ENCODE measurements around the gene KDM4D. TPM values are rescaled to one million over a fixed set of nuclear protein-coding genes. Genes with fewer than 3 reads are reported as not detected.
"Not testable (repeated sequence)": the region's sequence is repeated elsewhere in the genome, so short reads cannot be mapped to it uniquely, and the experiment has no call there.

Gene KDM4D
- total RNA-seq, 1 donor from 2014 or later: 1.1 TPM

DNA sequence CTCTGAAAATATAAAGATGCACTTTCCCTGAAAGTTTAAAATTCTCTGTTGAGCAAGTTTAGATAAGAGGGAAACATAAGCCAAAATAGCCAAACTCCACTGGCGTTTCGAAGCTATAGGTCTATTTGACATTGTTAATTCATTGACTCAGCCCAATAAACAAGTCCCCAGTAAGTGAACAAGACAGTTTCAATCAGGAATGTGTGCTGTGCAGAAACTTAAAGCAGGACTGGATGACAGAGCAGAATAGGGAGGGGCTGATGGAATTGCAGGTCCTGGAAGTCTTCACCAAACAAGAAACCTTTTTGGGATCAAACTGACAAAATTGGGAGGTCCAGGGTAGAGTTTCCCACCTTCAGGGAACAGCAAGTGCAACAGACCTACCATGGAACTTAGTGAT lies 42.6 kb downstream of the KDM4D start:
- Mint-ChIP-seq H3K4me1 (ENCODE audit: low read depth) (no peaks in the 10 kb centered on the region), H3K9me3 (no peaks in the 10 kb centered on the region), H3K27me3 (ENCODE audit: insufficient read depth) (peaks cover 4% of the 10 kb centered on the region), H3K27ac (no peak overlapping the region), H3K36me3 (ENCODE audit: low read depth) (no peaks in the 10 kb centered on the region), H3K4me3 (no peak overlapping the region)
- DNase-seq (ENCODE audit: low spot score): no peak
- intact Hi-C loops (cut with micrococcal nuclease): no loop called here

DNA sequence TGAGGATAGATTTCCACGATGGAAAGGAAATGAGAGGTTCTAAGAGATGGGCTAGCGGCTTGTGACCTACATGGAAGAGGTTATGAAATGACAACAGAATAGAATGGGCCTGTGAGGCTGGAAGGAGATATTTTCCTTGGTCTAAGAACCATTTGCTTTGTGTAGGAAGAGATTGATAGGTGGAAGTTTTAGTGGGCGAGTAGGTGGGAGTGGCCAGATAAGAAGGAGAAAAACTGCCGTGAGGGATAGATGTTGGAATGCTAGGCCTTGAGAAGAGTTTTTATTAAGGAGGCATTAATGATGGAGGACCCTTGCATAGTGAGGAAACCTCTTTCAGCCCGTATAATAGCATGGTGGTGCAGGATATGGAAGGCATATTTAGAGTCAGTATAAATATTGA lies 48.0 kb downstream of the KDM4D start:
- H3K9me3 Mint-ChIP-seq; H3K4me3 Mint-ChIP-seq; H3K27me3 Mint-ChIP-seq (ENCODE audit: insufficient read depth); H3K4me1 Mint-ChIP-seq (ENCODE audit: low read depth); intact Hi-C loops (cut with micrococcal nuclease); H3K27ac Mint-ChIP-seq; DNase-seq (ENCODE audit: low spot score); H3K36me3 Mint-ChIP-seq (ENCODE audit: low read depth): not testable (repeated sequence)

DNA sequence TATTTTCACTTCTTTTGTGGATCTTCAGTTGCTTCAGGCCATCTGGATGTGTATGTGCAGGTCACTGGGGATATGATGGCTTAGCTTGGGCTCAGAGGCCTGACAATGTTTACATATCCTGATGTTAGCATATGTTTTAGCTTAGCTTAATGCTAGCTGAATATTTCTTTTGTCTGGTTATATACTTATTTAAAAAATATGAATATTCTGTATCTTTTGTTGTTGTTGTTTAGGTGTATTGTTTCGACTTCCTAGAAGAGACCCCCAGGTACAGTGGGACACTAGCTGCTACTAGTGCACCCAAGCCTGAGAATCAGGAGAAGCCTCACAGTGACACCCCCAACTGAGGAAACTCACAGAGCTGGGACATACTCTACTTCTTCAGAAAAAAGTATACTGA lies 51.4 kb downstream of the KDM4D start, which contains the start of gene KDM4E:
Gene KDM4E (plus strand): TSS at position 301 of the 400 bp plus-strand sequence. CDS start 300 bp downstream, outside the sequence.
- H3K36me3 Mint-ChIP-seq (ENCODE audit: low read depth): no peaks in the 10 kb centered on the region
- intact Hi-C loops (cut with micrococcal nuclease): no loop called here
- no peaks in the 10 kb centered on the region for H3K4me1 Mint-ChIP-seq (ENCODE audit: low read depth)
- no peak within 1 kb of the TSS for H3K27ac Mint-ChIP-seq
- H3K4me3 Mint-ChIP-seq: no peak within 1 kb of the TSS
- no peak for DNase-seq (ENCODE audit: low spot score)
- H3K27me3 Mint-ChIP-seq (ENCODE audit: insufficient read depth): no peaks in the 10 kb centered on the region
- no peaks in the 10 kb centered on the region for H3K9me3 Mint-ChIP-seq

DNA sequence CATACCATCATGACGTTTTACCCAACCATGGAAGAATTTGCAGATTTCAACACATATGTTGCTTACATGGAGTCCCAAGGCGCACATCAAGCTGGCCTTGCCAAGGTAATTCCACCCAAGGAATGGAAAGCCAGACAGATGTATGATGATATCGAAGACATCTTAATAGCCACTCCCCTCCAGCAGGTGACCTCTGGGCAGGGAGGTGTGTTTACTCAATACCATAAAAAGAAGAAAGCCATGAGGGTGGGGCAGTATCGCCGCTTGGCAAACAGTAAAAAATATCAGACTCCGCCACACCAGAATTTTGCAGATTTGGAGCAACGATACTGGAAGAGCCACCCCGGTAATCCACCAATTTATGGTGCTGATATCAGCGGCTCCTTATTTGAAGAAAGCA lies 52.1 kb downstream of the KDM4D start:
- H3K27me3 Mint-ChIP-seq (ENCODE audit: insufficient read depth); intact Hi-C loops (cut with micrococcal nuclease); H3K9me3 Mint-ChIP-seq; H3K27ac Mint-ChIP-seq; H3K36me3 Mint-ChIP-seq (ENCODE audit: low read depth); H3K4me3 Mint-ChIP-seq; H3K4me1 Mint-ChIP-seq (ENCODE audit: low read depth); DNase-seq (ENCODE audit: low spot score): not testable (repeated sequence)

DNA sequence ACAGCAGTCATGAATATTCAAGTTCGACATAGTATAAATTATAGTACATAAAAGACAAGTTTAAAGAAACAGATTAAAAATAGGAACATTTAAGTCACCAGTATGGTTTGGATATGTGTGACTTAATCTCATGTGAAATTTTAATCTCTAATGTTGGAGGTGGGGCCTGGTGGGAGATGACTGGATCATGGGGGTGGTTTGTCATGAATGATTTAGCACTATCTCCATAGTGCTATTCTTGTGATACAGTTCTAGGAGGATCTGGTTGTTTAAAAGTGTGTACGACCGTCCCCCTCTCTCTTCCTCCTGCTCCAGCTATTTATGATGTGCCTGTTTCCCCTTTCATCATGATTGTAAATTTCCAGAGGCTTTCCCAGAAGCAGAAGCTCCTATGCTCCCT lies 54.8 kb downstream of the KDM4D start:
- no peak for DNase-seq (ENCODE audit: low spot score)
- intact Hi-C loops (cut with micrococcal nuclease): no loop called here

DNA sequence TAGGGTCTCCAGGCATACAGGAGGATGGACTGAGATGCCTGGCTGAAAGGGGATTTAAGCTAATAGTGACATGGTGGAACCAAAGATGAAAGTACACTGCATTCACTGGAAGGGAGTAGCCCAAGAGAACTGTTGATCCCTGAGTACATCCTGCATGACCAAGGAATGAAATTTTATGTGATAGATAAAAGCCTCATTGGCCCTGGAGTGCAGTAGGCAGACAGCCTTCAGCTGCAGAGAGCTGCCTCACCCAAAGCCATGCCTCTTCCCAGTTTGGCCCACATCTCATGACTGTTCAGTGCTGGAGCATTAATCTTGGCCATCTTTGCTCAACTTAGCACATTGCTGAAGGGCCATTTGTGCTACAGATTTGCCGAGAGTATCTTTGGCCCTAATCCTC lies 59.5 kb downstream of the KDM4D start:
- H3K4me3 Mint-ChIP-seq: no peak overlapping the region
- H3K36me3 Mint-ChIP-seq (ENCODE audit: low read depth): no peaks in the 10 kb centered on the region
- DNase-seq (ENCODE audit: low spot score): no peak
- H3K27me3 Mint-ChIP-seq (ENCODE audit: insufficient read depth): peaks cover 12% of the 10 kb centered on the region
- H3K9me3 Mint-ChIP-seq: no peaks in the 10 kb centered on the region
- H3K4me1 Mint-ChIP-seq (ENCODE audit: low read depth): no peaks in the 10 kb centered on the region
- intact Hi-C loops (cut with micrococcal nuclease): no loop called here
- no peak overlapping the region for H3K27ac Mint-ChIP-seq

More for the DNA sequence above, 54.8 kb downstream of the KDM4D start:
- H3K36me3 Mint-ChIP-seq (ENCODE audit: low read depth): no peaks in the 10 kb centered on the region
- H3K4me1 Mint-ChIP-seq (ENCODE audit: low read depth): no peaks in the 10 kb centered on the region
- no peak overlapping the region for H3K4me3 Mint-ChIP-seq
- no peaks in the 10 kb centered on the region for H3K27me3 Mint-ChIP-seq (ENCODE audit: insufficient read depth)
- H3K9me3 Mint-ChIP-seq: no peaks in the 10 kb centered on the region
- no peak overlapping the region for H3K27ac Mint-ChIP-seq

DNA sequence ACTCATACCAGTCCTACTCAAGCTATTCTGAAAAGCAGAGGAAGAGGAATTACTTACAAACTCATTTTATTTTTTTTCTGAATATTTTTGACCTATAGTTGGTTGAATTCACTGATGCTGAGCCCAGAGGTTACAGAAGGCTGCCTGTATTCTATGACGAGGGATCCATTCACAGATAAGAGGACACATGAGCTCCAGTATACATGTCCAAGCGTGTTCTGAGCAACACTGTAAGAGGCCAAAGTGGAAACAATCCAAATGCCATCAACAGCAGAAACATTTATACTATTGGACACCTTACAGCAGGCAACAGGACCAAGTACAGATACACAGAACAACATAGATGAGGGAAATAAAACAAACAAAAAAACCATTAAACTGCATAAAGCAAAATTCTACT lies 61.8 kb downstream of the KDM4D start:
- intact Hi-C loops (cut with micrococcal nuclease): no loop called here
- H3K27ac Mint-ChIP-seq: no peak overlapping the region
- no peaks in the 10 kb centered on the region for H3K4me1 Mint-ChIP-seq (ENCODE audit: low read depth)
- no peak for DNase-seq (ENCODE audit: low spot score)
- H3K27me3 Mint-ChIP-seq (ENCODE audit: insufficient read depth): peaks cover 20% of the 10 kb centered on the region
- H3K9me3 Mint-ChIP-seq: no peaks in the 10 kb centered on the region
- peaks cover 2% of the 10 kb centered on the region for H3K36me3 Mint-ChIP-seq (ENCODE audit: low read depth)
- no peak overlapping the region for H3K4me3 Mint-ChIP-seq

DNA sequence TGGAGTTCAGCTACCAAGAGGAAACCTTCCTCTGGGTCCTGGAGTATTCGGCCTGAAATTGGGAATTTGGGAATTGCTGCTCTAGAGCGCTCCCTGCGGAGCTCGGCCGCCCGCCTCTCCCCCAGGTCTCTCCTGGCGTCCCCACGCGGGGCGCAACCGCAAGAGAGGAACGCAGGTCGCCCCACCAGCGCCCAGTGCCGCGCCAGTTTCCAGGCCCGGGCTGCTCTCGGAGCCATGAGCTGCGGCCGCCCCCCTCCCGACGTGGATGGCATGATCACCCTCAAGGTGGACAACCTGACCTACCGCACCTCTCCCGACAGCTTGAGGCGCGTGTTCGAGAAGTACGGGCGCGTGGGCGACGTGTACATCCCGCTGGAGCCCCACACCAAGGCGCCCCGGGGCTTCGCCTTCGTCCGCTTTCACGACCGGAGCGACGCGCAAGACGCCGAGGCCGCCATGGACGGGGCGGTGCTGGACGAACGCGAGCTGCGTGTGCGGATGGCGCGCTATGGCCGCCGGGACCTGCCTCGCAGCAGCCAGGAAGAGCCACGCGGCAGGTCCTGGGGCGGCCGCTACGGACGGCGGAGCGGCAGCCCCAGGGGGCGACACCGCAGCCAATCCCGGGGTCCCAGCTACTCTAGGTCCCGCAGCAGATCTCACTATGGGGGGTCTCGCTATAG lies 64.0 kb downstream of the KDM4D start:
- H3K4me1 Mint-ChIP-seq (ENCODE audit: low read depth); H3K36me3 Mint-ChIP-seq (ENCODE audit: low read depth); intact Hi-C loops (cut with micrococcal nuclease); H3K9me3 Mint-ChIP-seq; H3K27ac Mint-ChIP-seq; DNase-seq (ENCODE audit: low spot score); H3K4me3 Mint-ChIP-seq: not testable (repeated sequence)
- peaks cover 22% of the 10 kb centered on the region for H3K27me3 Mint-ChIP-seq (ENCODE audit: insufficient read depth)

DNA sequence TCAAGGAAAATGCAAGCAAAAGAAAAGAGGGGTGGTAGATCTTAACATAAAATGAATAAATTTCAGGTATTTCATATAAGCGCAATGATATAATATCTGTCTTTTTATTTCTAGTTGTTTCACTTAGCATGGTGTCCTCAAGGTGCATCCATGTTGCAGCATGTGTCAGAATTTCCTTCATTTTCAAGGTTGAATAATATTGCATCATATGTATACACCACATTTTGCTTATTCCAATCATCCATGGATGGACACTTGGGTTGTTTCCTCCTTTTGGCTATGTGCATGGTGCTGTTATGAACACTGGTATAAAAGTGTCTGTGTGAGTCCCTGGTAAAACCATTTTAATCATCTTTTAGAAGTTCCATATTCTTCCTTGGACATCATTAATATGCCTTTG lies 68.7 kb downstream of the KDM4D start:
- intact Hi-C loops (cut with micrococcal nuclease): no loop called here
- Mint-ChIP-seq H3K9me3 (no peaks in the 10 kb centered on the region), H3K4me1 (ENCODE audit: low read depth) (no peaks in the 10 kb centered on the region), H3K27me3 (ENCODE audit: insufficient read depth) (peaks cover 26% of the 10 kb centered on the region), H3K27ac (no peak overlapping the region), H3K4me3 (no peak overlapping the region), H3K36me3 (ENCODE audit: low read depth) (peaks cover 2% of the 10 kb centered on the region)
- no peak for DNase-seq (ENCODE audit: low spot score)

DNA sequence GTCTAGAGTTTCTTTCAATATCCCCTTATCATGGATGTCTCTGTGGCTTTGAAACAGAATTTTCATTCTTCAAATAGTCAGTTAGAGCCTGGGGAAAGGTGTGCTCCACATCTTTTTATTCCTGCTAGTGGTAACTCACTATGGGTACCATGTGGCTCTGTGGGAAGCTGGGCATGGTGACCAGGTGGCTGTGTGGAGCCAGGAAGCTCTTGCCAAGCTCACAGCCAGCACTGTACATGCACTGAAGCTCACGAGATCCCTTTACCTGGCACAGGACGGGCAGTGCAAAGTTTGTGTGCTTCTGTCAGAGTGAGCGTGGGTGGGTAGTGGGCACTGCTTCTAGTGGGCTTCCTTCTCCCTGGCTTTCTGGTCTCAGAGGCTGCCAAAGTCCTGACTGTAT lies 69.4 kb downstream of the KDM4D start:
- no peak for DNase-seq (ENCODE audit: low spot score)
- H3K4me3 Mint-ChIP-seq: no peak overlapping the region
- no peak overlapping the region for H3K27ac Mint-ChIP-seq
- intact Hi-C loops (cut with micrococcal nuclease): no loop called here
- no peaks in the 10 kb centered on the region for H3K4me1 Mint-ChIP-seq (ENCODE audit: low read depth)
- H3K27me3 Mint-ChIP-seq (ENCODE audit: insufficient read depth): peaks cover 26% of the 10 kb centered on the region
- H3K36me3 Mint-ChIP-seq (ENCODE audit: low read depth): peaks cover 2% of the 10 kb centered on the region
- H3K9me3 Mint-ChIP-seq: no peaks in the 10 kb centered on the region

DNA sequence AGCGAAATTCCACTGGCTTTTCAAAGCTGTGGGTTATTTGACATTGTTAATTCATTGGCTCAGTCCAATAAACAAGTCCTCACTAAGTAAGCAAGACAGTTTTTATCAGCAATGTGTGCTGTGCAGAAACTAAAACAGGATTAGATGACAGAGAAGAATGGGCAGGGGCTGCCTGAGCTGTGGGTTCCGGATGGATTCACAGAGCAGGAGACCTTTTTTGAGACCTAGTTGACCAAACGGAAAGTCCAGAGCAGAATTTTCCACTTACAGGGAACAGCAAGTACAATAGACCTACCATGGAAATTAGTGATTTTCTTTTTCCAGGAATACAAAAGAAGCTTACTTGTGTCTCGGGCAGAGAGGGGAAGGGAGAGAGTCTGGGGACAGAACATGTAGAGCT lies 70.5 kb downstream of the KDM4D start:
- Mint-ChIP-seq H3K27ac (no peak overlapping the region), H3K4me1 (ENCODE audit: low read depth) (no peaks in the 10 kb centered on the region), H3K27me3 (ENCODE audit: insufficient read depth) (peaks cover 29% of the 10 kb centered on the region), H3K9me3 (no peaks in the 10 kb centered on the region), H3K36me3 (ENCODE audit: low read depth) (no peaks in the 10 kb centered on the region), H3K4me3 (no peak overlapping the region)
- intact Hi-C loops (cut with micrococcal nuclease): no loop called here
- no peak for DNase-seq (ENCODE audit: low spot score)

DNA sequence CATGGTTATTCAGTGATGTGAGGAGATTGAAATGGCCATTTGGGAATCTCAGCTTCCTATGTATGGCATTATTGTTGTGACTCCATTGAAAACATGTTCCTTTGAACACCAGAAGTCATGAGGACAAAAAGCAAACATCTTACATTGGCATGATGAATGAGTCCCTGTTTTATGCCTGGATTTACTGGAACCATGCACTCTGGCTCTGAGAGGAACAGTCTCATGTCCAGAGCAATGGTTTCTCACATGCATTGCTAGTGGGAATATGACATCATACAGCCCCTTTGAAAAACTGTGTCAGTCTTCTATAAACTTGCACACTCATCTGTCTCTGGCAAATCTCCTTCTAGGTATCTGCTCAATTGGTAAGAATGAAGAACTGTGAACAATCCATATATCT lies 72.3 kb downstream of the KDM4D start:
- intact Hi-C loops (cut with micrococcal nuclease): no loop called here
- no peaks in the 10 kb centered on the region for H3K9me3 Mint-ChIP-seq

More for the DNA sequence above, 72.3 kb downstream of the KDM4D start:
- Mint-ChIP-seq H3K4me1 (ENCODE audit: low read depth) (no peaks in the 10 kb centered on the region), H3K36me3 (ENCODE audit: low read depth) (no peaks in the 10 kb centered on the region), H3K27me3 (ENCODE audit: insufficient read depth) (peaks cover 30% of the 10 kb centered on the region), H3K4me3 (no peak overlapping the region), H3K27ac (no peak overlapping the region)
- DNase-seq (ENCODE audit: low spot score): no peak
